Erythroblast (primary cell): ENCODE measurements around the gene CACNA1E.

Source experiments
- GATA1 ChIP-seq: IDR thresholded peaks from 2 replicates; pipeline ENCODE4 v1.6.1; 2011; ENCODE audit warnings: low read depth, mild to moderate bottlenecking, control low read depth, low read length, moderate library complexity
- POLR2A ChIP-seq: IDR thresholded peaks from 2 replicates; pipeline ENCODE4 v1.6.1; 2011; ENCODE audit warnings: mild to moderate bottlenecking, low read length

DNA sequence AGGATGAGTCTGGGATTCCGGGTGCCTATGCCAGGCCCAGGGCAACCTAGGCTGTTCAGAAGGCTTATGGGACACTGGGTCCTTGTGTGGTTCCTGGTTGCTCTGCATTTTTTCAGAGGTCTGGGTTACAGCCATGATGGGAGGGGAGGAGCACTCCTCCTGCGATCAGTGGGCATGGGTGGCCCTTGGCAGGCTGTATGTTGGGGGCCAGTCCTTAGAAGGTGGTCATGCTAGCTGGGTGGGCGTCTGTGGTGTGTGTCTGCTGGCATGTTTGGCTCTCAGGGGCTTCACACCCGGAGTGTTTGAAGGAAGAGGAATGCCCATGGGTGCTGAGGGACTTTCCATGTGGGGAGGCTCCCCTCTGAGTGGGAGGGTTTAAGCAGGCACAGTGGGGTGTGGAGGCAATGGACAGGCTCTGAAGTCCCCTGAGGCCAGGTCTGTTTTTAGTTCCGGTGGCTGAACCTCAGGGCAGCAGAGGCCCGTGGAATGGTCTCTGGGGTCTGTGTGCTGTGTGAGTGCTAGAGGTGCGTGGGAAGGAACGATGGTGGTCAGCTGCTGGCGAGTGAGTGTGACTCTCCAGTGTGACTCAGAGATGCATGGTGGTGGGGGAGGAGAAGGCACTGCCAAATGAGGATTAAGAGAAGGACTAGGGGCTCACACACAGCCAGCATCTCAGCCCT lies 25.3 kb downstream of the CACNA1E start:
- TF ChIP-seq POLR2A: no peak
- TF ChIP-seq GATA1: no peak
